ENCODE results near the gene SYS1. TPM values are rescaled to one million over a fixed set of nuclear protein-coding genes. Genes with fewer than 3 reads are reported as not detected.

The SYS1 gene
- total and polyA plus RNA-seq, 2 experiments from 2014 or later: 7.9 to 21.5 TPM

GRCh38 chr20:45339799-45340198 is 23.2 kb upstream of the SYS1 start:
- no peak for ATAC-seq

More at GRCh38 chr20:45339799-45340198, 23.2 kb upstream of the SYS1 start:
- Histone ChIP-seq H3K27me3 (ENCODE audit: insufficient read depth) (no peaks in the 10 kb centered on the region), H3K36me3 (ENCODE audit: insufficient read depth) (no peaks in the 10 kb centered on the region), H3K4me3 (no peak overlapping the region), H3K27ac (ENCODE audit: low read depth) (0 out of 2 replicates have a peak overlapping the region, but pooled peaks have one; percentile 96), H3K4me1 (ENCODE audit: insufficient read depth) (peaks cover 66% of the 10 kb centered on the region), H2AFZ (no peak overlapping the region), H4K20me1 (replicated peaks; ENCODE audit: insufficient read depth) (0 out of 2 replicates have a peak, but pooled peaks cover 2% of the 10 kb centered on the region), H3K79me2 (replicated peaks; ENCODE audit: insufficient read depth) (peaks cover 87% of the 10 kb centered on the region), H3K4me2 (peak overlapping the region; percentile 69; the same call in 1 of the 2 replicates), H3F3A (replicated peaks; ENCODE audit: low read depth) (0 out of 2 replicates have a peak, but pooled peaks cover 8% of the 10 kb centered on the region), H3K9me2 (ENCODE audit: insufficient read depth) (no peaks in the 10 kb centered on the region)
- TF ChIP-seq, protein P1, sequence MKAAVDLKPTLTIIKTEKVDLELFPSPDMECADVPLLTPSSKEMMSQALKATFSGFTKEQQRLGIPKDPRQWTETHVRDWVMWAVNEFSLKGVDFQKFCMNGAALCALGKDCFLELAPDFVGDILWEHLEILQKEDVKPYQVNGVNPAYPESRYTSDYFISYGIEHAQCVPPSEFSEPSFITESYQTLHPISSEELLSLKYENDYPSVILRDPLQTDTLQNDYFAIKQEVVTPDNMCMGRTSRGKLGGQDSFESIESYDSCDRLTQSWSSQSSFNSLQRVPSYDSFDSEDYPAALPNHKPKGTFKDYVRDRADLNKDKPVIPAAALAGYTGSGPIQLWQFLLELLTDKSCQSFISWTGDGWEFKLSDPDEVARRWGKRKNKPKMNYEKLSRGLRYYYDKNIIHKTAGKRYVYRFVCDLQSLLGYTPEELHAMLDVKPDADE (IDR thresholded peaks at IDR 0.05): no peak
- TF ChIP-seq REST (IDR thresholded peaks at IDR 0.05; ENCODE audit: unreplicated experiment): no peak
- TF ChIP-seq EZH2phosphoT487 (IDR thresholded peaks at IDR 0.05; ENCODE audit: unreplicated experiment): no peak
- TF ChIP-seq CTCF (conservative IDR thresholded peaks at IDR 0.05; ENCODE audit: low read depth in 2 of 2): no peak
- no peak for TF ChIP-seq JUNB (IDR thresholded peaks at IDR 0.05; ENCODE audit: unreplicated experiment)
- no peak for TF ChIP-seq CREB1 (CRISPR knock-in tag; IDR thresholded peaks at IDR 0.05; ENCODE audit: low read depth)
- no peak for TF ChIP-seq POLR2AphosphoS5 (IDR thresholded peaks at IDR 0.05; ENCODE audit: low read depth)
- Mint-ChIP-seq H3K27me3 (ENCODE audit: insufficient read depth, low read depth, poor library complexity) (peaks cover 7% of the 10 kb centered on the region), H3K4me1 (peaks cover 83% of the 10 kb centered on the region), H3K36me3 (ENCODE audit: low read depth) (peaks cover 29% of the 10 kb centered on the region), H3K9me3 (no peaks in the 10 kb centered on the region), H3K27ac (peak overlapping the region; percentile 78), H3K4me3 (no peak overlapping the region; the same call in 2 of the 3 replicates)
- DNase-seq (ENCODE audit: low spot score): no peak
